Measurements from ENCODE around the gene NUP54. TPM values are rescaled to one million over a fixed set of nuclear protein-coding genes. Genes with fewer than 3 reads are reported as not detected.

NUP54 gene
- total RNA-seq, 1 donor from 2014 or later: 67.0 TPM

DNA sequence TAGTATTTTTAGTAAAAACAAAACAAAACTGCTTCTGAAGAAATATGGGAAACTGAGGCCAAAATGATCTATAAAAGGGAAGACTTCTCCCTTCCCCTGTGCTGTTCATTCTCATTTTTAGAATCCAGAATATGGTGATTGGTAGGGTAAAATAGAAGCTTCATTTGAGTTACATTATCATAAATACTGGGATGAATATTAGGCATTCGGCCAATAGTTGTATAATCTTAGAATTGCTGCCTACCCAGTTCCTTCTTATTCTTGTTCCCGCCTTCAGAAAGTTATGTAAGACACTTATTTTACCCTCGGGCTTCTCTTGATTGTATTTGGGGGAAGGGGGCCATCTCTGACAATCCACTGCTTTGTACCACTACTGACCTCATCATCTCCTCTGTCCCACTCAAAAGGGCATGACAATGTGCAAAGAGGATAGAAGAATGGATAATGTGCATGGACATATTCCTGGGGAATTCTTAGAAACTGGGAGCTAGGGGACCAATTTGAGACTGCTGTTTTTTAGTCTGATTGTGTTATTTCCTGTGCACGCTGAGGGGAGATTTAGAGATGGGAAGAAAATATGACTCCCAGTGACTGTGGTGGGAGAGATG lies 73.1 kb downstream of the NUP54 start:
- H3K36me3 Mint-ChIP-seq (ENCODE audit: low read depth): no peaks in the 10 kb centered on the region
- H3K27me3 Mint-ChIP-seq (ENCODE audit: low read depth): no peaks in the 10 kb centered on the region
- H3K4me3 Mint-ChIP-seq: no peak overlapping the region
- DNase-seq (ENCODE audit: low read depth, low spot score): no peak
- peak overlapping the region; percentile 76 for H3K27ac Mint-ChIP-seq (ENCODE audit: unreplicated experiment)
- TF ChIP-seq, protein P1, sequence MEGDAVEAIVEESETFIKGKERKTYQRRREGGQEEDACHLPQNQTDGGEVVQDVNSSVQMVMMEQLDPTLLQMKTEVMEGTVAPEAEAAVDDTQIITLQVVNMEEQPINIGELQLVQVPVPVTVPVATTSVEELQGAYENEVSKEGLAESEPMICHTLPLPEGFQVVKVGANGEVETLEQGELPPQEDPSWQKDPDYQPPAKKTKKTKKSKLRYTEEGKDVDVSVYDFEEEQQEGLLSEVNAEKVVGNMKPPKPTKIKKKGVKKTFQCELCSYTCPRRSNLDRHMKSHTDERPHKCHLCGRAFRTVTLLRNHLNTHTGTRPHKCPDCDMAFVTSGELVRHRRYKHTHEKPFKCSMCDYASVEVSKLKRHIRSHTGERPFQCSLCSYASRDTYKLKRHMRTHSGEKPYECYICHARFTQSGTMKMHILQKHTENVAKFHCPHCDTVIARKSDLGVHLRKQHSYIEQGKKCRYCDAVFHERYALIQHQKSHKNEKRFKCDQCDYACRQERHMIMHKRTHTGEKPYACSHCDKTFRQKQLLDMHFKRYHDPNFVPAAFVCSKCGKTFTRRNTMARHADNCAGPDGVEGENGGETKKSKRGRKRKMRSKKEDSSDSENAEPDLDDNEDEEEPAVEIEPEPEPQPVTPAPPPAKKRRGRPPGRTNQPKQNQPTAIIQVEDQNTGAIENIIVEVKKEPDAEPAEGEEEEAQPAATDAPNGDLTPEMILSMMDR (conservative IDR thresholded peaks at IDR 0.05): no peak
- peaks cover 14% of the 10 kb centered on the region for H3K4me1 Mint-ChIP-seq
- no peaks in the 10 kb centered on the region for H3K9me3 Mint-ChIP-seq

DNA sequence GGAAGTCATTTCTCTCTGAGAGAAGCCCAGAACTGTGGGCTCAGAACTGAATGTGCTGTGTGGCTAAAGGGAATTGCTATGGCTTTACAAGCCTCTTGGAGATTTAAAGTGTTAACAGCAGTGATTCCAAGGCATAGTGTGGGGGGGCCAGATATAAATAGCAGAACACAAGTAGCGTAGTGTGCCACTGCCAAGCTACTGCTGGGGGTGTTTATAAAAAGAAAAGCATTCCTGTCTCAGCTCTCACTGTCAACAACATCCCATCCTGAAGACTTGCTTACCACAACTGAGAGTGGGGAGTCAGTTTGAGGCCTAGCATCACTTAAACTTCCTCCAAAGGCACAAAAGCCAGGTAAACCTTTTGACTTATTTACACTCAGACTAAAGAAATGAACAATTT lies 73.7 kb downstream of the NUP54 start, which contains the start of gene ART3:
Gene ART3 (plus strand): TSS at position 242 of the 400 bp plus-strand sequence. CDS start 1,181 bp downstream, outside the sequence.
- peak within 1 kb of the TSS; percentile 76 for H3K27ac Mint-ChIP-seq (ENCODE audit: unreplicated experiment)
- TF ChIP-seq, protein P1 (conservative IDR thresholded peaks at IDR 0.05): no peak
- H3K4me3 Mint-ChIP-seq: no peak within 1 kb of the TSS
- no peak for DNase-seq (ENCODE audit: low read depth, low spot score)
- no peaks in the 10 kb centered on the region for H3K36me3 Mint-ChIP-seq (ENCODE audit: low read depth)
- H3K27me3 Mint-ChIP-seq (ENCODE audit: low read depth): no peaks in the 10 kb centered on the region
- no peaks in the 10 kb centered on the region for H3K9me3 Mint-ChIP-seq
- H3K4me1 Mint-ChIP-seq: peaks cover 14% of the 10 kb centered on the region

DNA sequence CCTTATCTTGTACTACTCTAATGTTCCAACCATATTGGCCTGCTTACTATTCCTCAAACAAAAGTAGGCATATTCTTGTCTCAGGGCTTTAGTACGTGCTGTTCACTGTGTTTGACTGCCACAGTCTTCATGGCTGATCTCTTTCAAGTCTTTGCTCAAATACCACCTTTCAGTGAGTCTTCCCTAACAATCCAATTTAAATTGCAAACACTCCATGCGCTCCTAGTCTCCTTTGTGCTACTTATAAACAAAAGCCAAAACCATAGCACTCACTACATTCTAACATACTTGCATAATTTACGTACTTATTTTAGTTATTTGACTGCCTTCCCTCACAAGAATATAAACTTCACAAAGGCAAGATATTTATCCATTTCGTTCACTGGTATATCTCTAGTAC lies 75.4 kb downstream of the NUP54 start:
- Mint-ChIP-seq H3K27ac (ENCODE audit: unreplicated experiment) (no peak overlapping the region), H3K4me3 (no peak overlapping the region), H3K36me3 (ENCODE audit: low read depth) (no peaks in the 10 kb centered on the region), H3K4me1 (peaks cover 14% of the 10 kb centered on the region), H3K27me3 (ENCODE audit: low read depth) (no peaks in the 10 kb centered on the region), H3K9me3 (no peaks in the 10 kb centered on the region)
- TF ChIP-seq, protein P1 (conservative IDR thresholded peaks at IDR 0.05): no peak
- no peak for DNase-seq (ENCODE audit: low read depth, low spot score)

DNA sequence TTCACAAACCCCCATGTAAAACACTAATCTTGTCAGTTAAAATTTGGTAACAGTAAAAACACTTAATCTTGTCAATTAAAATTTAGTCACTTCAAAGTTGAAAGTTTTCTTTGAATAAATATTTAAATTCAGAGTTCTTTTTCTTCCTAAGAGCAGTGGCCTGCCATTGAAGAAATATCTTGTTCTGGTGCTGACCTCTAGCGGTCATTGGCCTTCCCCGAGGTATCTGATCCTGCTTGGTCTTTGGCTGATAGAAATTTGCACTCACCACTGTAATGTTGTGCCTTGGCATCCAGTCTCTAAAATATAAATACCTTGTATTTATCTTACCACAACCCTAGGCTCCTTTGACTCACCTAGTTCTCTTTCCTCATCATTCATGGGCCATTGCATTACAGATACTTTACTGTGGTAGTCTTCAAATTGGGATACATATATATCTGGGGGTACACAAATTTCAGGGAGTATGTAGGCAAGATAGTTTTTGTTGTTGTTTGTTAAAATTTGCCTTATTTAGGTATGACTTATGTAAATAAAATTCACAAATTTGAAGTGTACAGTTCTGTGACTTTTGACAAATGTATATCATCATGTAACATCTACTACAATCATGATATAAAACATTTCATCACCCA lies 80.4 kb downstream of the NUP54 start:
- TF ChIP-seq, protein P1 (conservative IDR thresholded peaks at IDR 0.05): peak; percentile 90
- Mint-ChIP-seq H3K27me3 (ENCODE audit: low read depth) (no peaks in the 10 kb centered on the region), H3K4me3 (no peak overlapping the region), H3K27ac (ENCODE audit: unreplicated experiment) (no peak overlapping the region), H3K9me3 (no peaks in the 10 kb centered on the region), H3K36me3 (ENCODE audit: low read depth) (no peaks in the 10 kb centered on the region), H3K4me1 (no peaks in the 10 kb centered on the region)
- peak; percentile 71 for DNase-seq (ENCODE audit: low read depth, low spot score)

DNA sequence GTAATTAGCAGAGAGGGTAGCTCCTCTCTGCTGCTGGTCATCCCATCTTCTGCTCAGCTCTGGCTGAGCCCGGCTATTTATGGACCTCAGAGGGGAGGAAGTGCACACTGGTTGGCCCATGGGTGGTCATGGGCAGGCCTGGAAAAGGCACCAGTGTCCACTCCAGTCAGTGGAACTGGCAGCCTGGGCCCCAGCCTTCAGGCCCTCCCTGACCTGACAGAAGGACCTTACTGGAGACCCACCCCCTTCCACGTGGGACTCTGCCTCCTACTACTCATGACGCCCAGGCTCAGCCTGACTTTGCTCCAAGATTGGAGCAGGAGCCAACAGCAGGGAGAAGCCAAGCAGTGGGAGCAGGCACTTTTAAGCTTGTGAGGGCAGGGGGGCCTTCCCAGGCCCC lies 81.7 kb downstream of the NUP54 start:
- no peaks in the 10 kb centered on the region for H3K27me3 Mint-ChIP-seq (ENCODE audit: low read depth)
- no peaks in the 10 kb centered on the region for H3K4me1 Mint-ChIP-seq

More for the DNA sequence above, 81.7 kb downstream of the NUP54 start:
- no peaks in the 10 kb centered on the region for H3K36me3 Mint-ChIP-seq (ENCODE audit: low read depth)
- no peak overlapping the region for H3K27ac Mint-ChIP-seq (ENCODE audit: unreplicated experiment)
- TF ChIP-seq, protein P1 (conservative IDR thresholded peaks at IDR 0.05): no peak
- no peak for DNase-seq (ENCODE audit: low read depth, low spot score)
- H3K4me3 Mint-ChIP-seq: no peak overlapping the region
- no peaks in the 10 kb centered on the region for H3K9me3 Mint-ChIP-seq

Other genes starting within 250 kb of the NUP54 start
- 0.09 TPM in 1 of 2 replicates, not detected in the other for gene PPEF2, start 245.9 kb downstream of the NUP54 start, total RNA-seq
- gene NAAA, start 207.4 kb downstream of the NUP54 start, total RNA-seq: 3.3 and 3.5 TPM in 2 replicates
- 52.1 and 55.8 TPM in 2 replicates for gene SDAD1, start 157.5 kb downstream of the NUP54 start, total RNA-seq
- gene CXCL9, start 140.9 kb downstream of the NUP54 start, total RNA-seq: not detected in 2 replicates
- not detected in 2 replicates for gene CXCL10, start 124.9 kb downstream of the NUP54 start, total RNA-seq
- not detected in 2 replicates for gene CXCL11, start 112.3 kb downstream of the NUP54 start, total RNA-seq
- not detected in 2 replicates for gene ART3, start 73.7 kb downstream of the NUP54 start, total RNA-seq
- gene SCARB2, start 65.4 kb upstream of the NUP54 start, total RNA-seq: 60.0 and 60.8 TPM in 2 replicates
- 1.4 and 1.6 TPM in 2 replicates for gene FAM47E, start 103.3 kb upstream of the NUP54 start, total RNA-seq
- 0.47 and 0.57 TPM in 2 replicates for gene STBD1, start 158.3 kb upstream of the NUP54 start, total RNA-seq

Measured in neural crest cell (in vitro differentiated cells).